Effector CD4-positive, alpha-beta T cell (primary cell): Measurements from ENCODE around the gene AUP1.
"Not testable (repeated sequence)": the region's sequence is repeated elsewhere in the genome, so short reads cannot be mapped to it uniquely, and the experiment has no call there.

Experiments used
- DNase-seq: peaks from one replicate; pipeline ENCODE4 v3.0.0-alpha.2; 2020
- total RNA-seq: gene quantifications from one replicate; lab custom pipeline; 2026; lab: John Stamatoyannopoulos, UW

The AUP1 gene, protein sequence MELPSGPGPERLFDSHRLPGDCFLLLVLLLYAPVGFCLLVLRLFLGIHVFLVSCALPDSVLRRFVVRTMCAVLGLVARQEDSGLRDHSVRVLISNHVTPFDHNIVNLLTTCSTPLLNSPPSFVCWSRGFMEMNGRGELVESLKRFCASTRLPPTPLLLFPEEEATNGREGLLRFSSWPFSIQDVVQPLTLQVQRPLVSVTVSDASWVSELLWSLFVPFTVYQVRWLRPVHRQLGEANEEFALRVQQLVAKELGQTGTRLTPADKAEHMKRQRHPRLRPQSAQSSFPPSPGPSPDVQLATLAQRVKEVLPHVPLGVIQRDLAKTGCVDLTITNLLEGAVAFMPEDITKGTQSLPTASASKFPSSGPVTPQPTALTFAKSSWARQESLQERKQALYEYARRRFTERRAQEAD
- 113 reads per million, percentile 85 among the genes with 10 or more reads in this experiment for total RNA-seq

GRCh38 chr2:74529357-74530238 is at the start of gene AUP1, which contains the start of gene HTRA2:
AUP1 (minus strand) TSS chr2:74529706; CDS start chr2:74529629, 77 bp downstream.
HTRA2 (plus strand) TSS chr2:74529933; CDS start chr2:74530007, 74 bp downstream.
- DNase-seq: peak; percentile 77

GRCh38 chr2:74578408-74578807 is 48.9 kb upstream of the AUP1 start:
- no peak for DNase-seq

GRCh38 chr2:74577448-74577847 is 47.9 kb upstream of the AUP1 start:
- DNase-seq: no peak

DNA sequence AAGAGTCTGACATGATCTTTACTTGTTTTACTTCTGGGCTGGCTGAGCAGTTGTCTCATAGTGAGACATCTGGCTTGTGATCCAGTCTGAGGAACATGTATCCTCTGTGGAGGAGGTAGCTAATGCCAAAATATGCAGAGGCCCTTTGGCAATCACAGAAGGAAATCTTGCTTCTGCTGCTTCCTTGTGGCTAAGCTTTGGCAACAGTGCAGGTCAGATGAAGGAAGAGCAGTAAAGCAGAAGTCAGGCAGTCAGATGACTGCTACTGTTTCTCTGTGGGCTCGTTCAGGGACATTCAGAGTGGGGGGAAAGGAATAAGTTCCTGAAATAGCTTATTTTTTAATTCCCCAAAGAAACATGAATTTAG is 47.3 kb upstream of the AUP1 start:
- DNase-seq: no peak

GRCh38 chr2:74576211-74576862 is 46.8 kb upstream of the AUP1 start:
- no peak for DNase-seq

GRCh38 chr2:74575320-74575719 is 45.8 kb upstream of the AUP1 start:
- no peak for DNase-seq

DNA sequence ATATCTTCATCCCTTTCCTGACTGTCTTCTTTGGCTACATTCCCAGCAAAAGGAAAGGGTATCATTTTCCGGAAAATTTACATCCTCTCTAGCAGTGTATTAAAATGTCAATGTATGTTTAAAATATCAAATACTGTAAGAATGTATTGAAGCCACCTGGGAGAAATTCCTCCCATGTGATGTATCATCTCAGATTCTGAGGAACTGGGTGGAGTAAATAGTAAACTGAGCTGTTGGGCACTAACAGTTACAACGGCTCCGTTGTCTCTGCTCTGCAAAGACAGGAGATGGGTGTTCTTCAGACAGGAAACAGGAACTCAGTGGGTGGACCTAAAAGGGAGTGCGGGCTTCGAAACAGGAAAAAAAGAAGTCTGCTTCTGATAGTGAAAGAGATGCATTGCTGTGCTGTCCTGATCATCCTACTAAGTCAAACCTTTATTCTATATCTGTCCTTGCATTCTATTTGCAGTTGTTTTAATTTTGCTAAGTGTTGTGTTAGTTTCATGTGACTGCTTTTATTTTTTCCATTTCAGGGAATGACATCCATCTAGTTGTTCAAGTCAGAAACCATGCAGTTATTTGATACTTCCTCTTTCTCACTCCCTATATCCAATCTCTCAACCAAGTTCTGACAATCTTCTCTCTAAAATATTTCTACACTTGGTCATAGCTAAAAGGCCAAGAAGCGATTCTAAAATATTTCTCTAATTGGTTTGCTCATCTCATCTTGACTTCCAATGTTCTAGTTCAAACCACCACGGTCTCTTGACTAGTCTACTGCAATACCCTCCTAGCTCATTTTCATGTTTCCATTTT is 44.4 kb upstream of the AUP1 start:
- DNase-seq: no peak

- DNase-seq: no peak
Observed at GRCh38 chr2:74572178-74572925, 42.8 kb upstream of the AUP1 start.

DNA sequence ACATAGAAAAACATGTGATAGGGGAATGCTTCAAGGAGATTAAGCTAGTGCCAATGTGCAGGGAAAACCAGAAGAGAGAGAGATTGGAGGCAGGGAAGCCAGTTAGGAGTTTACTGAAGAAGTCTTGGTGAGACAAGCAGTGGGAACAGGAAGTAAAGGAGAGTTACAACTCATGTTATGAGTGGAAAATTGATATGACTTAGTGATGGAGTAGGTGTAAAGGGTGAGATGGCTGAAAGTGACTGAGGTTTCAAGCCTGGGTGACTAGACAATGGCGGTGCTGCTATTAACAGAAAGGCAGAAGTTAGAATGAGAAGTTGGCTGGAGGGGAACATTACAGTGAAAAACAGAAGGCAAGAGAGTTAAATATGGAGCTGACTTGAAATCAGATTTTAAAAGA is 41.6 kb upstream of the AUP1 start:
- DNase-seq: no peak

DNA sequence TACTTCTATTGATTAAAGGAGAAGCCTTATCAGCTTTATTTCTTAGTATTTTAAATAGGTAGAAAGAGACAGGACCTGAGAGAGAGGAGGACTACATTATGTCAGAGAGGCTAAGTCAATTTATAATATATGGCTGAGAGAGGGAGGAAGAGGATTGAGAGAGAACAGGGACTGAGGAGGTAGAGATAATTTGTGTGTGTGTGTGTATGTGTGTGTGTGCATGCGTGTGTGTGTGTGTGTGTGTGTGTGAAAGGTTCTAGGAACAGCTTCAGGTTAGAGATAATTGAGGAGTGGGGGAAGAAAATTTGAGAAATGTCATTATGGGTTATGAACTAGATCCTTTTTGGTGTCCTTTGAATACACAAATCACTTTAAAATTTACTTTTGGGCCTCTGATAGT is 40.2 kb upstream of the AUP1 start:
- no peak for DNase-seq

- DNase-seq: no peak
Observed at GRCh38 chr2:74567881-74568280, 38.4 kb upstream of the AUP1 start.

- DNase-seq: no peak
Observed at GRCh38 chr2:74566754-74567085, 37.2 kb upstream of the AUP1 start.

DNA sequence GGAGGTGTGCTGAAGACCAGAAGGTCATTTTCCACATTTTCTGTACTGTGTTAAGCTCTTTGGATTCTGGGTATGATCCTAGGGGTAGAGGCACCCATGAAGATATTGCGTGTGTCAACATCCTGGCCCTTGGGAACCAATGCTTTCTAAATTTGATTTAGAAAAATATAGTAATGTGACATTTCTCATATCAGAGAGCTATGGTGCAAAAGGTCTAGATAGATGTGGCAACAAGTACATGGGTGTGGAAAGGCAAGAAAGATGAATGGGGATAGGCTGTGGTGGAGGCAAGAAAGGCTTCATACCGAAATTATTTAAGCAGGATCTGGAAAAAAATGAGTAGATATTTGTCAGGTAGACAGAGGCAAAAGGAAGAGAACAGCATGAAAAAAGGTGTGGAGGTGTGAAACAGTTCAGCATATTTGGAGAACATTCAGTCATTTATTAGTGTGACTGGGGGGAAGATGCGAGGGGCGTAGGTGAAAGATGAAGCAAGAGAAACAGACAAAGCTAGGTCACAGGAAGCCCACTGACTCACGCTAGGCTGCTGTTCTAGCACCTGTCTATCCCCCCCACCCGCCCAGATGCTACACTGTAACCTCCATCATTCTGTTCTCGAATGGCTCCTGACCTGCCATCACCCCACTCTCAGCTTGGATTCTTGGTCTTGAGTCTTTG is 36.7 kb upstream of the AUP1 start:
- no peak for DNase-seq

- DNase-seq: no peak
Observed at GRCh38 chr2:74564222-74564621, 34.7 kb upstream of the AUP1 start.

- DNase-seq: no peak
Observed at GRCh38 chr2:74562126-74562775, 32.7 kb upstream of the AUP1 start.

DNA sequence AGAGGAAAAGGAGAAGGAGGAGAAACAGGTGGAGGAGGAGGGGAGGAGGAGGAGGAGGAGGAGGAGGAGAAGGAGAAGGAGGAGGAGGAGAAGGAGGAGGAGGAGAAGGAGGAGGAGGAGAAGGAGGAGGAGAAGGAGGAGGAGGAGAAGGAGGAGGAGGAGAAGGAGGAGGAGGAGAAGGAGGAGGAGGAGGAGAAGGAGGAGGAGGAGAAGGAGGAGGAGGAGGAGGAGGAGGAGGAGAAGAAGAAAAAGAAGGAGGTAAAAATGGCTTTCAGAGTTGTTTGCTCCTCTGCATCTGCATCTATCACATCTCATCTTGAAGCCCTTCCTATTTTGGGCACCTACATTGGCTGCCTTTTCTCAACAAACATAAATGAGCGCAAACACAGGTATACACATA is 31.5 kb upstream of the AUP1 start:
- DNase-seq: not testable (repeated sequence)

- no peak for DNase-seq
Observed at GRCh38 chr2:74560591-74560990, 31.1 kb upstream of the AUP1 start.

GRCh38 chr2:74559912-74560311 is 30.4 kb upstream of the AUP1 start:
- DNase-seq: no peak

- no peak for DNase-seq
Observed at GRCh38 chr2:74558284-74559230, 29.1 kb upstream of the AUP1 start.
